ENCODE data around the gene PALB2. TPM values are rescaled to one million over a fixed set of nuclear protein-coding genes. Genes with fewer than 3 reads are reported as not detected.

Gene PALB2
- total RNA-seq, 2 experiments from 2014 or later: 3.8 to 5.1 TPM

DNA sequence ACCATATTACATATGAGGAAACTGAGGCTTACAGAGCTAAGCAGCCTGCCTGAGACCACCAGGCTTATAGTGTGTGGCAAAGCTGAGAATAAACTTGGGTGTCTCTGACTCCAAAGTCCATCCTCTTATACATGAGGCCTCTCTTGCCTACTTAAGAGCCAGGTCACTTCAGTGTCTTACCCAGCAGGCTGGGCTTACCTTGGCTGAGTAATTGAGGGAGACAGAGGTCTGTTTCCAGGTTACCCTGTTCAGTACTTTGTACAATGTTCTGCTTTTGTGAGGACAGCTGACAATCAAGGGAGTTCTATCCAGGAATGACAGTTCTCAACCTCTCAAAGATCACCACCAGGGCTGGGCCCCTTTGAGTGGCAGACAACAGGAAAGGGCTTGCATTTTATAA lies 59.3 kb downstream of the PALB2 start:
- Mint-ChIP-seq H3K9me3 (no peaks in the 10 kb centered on the region), H3K36me3 (ENCODE audit: low read depth) (peaks cover 79% of the 10 kb centered on the region), H3K27ac (no peak overlapping the region)

DNA sequence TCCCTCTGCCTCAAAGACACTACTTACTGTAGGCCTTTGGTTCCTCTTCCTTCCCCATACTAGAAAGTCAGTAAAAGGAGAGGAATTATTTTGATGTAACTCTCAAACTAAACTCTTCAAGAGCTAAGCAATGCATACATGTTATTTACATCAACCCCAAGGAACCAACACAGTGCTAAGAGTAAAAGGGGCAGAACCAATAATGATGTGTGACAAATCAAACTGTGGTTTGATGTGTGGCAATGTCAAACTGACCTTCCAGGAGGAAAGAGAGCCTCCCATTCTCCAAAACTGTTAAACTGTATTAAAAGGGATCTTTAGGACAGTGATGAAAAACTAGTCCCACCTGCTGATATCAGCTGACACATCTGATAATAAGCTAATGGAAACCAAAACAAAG lies 60.7 kb downstream of the PALB2 start:
- TF ChIP-seq, protein P1, sequence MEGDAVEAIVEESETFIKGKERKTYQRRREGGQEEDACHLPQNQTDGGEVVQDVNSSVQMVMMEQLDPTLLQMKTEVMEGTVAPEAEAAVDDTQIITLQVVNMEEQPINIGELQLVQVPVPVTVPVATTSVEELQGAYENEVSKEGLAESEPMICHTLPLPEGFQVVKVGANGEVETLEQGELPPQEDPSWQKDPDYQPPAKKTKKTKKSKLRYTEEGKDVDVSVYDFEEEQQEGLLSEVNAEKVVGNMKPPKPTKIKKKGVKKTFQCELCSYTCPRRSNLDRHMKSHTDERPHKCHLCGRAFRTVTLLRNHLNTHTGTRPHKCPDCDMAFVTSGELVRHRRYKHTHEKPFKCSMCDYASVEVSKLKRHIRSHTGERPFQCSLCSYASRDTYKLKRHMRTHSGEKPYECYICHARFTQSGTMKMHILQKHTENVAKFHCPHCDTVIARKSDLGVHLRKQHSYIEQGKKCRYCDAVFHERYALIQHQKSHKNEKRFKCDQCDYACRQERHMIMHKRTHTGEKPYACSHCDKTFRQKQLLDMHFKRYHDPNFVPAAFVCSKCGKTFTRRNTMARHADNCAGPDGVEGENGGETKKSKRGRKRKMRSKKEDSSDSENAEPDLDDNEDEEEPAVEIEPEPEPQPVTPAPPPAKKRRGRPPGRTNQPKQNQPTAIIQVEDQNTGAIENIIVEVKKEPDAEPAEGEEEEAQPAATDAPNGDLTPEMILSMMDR (IDR thresholded peaks at IDR 0.05): no peak
- Mint-ChIP-seq H3K4me1 (ENCODE audit: low read depth) (no peaks in the 10 kb centered on the region), H3K27ac (no peak overlapping the region), H3K36me3 (ENCODE audit: low read depth) (peaks cover 76% of the 10 kb centered on the region), H3K4me3 (no peak overlapping the region), H3K27me3 (no peaks in the 10 kb centered on the region), H3K9me3 (no peaks in the 10 kb centered on the region)
- DNase-seq: no peak
- ATAC-seq (ENCODE audit: poor library complexity): no peak
- ChIA-PET CTCF (interaction anchor here (0.7 kb wide), 1 partner anchor 1543 kb away, joined by 3 read pairs; no protein-coding TSS in a partner anchor), POLR2A (no interaction called here)
- Histone ChIP-seq H3K27ac (ENCODE audit: low read depth in 1 of 2, low read length in 2 of 2) (no peak overlapping the region), H3K4me1 (ENCODE audit: insufficient read depth, low read length) (no peaks in the 10 kb centered on the region), H3K27me3 (ENCODE audit: control insufficient read depth in 1 of 2, insufficient read depth in 2 of 2, low read length in 2 of 2) (no peaks in the 10 kb centered on the region), H3K36me3 (ENCODE audit: insufficient read depth, low read length) (peaks cover 50% of the 10 kb centered on the region), H3K4me3 (ENCODE audit: low read length) (no peak overlapping the region), H3K9me3 (ENCODE audit: control insufficient read depth in 1 of 2, insufficient read depth in 1 of 2, low read length in 2 of 2) (no peaks in the 10 kb centered on the region)
- intact Hi-C loops (cut with DNase I, micrococcal nuclease): no loop called here

More for the DNA sequence above, 59.3 kb downstream of the PALB2 start:
- ChIA-PET POLR2A (no interaction called here), CTCF (interaction anchor here (0.8 kb wide), 1 partner anchor 15 kb away, joined by 3 read pairs; no protein-coding TSS in a partner anchor)
- Histone ChIP-seq H3K36me3 (ENCODE audit: insufficient read depth, low read length) (peaks cover 63% of the 10 kb centered on the region), H3K27ac (ENCODE audit: low read depth in 1 of 2, low read length in 2 of 2) (no peak overlapping the region), H3K4me1 (ENCODE audit: insufficient read depth, low read length) (no peaks in the 10 kb centered on the region), H3K27me3 (ENCODE audit: control insufficient read depth in 1 of 2, insufficient read depth in 2 of 2, low read length in 2 of 2) (no peaks in the 10 kb centered on the region), H3K4me3 (ENCODE audit: low read length) (no peak overlapping the region), H3K9me3 (ENCODE audit: control insufficient read depth in 1 of 2, insufficient read depth in 1 of 2, low read length in 2 of 2) (no peaks in the 10 kb centered on the region)
- DNase-seq (no peak), ATAC-seq (ENCODE audit: poor library complexity) (no peak)
- intact Hi-C loops (cut with DNase I, micrococcal nuclease): no loop called here
- H3K27me3 Mint-ChIP-seq: no peaks in the 10 kb centered on the region
- TF ChIP-seq, protein P1 (IDR thresholded peaks at IDR 0.05): no peak
- no peak overlapping the region for H3K4me3 Mint-ChIP-seq
- H3K4me1 Mint-ChIP-seq (ENCODE audit: low read depth): no peaks in the 10 kb centered on the region

DNA sequence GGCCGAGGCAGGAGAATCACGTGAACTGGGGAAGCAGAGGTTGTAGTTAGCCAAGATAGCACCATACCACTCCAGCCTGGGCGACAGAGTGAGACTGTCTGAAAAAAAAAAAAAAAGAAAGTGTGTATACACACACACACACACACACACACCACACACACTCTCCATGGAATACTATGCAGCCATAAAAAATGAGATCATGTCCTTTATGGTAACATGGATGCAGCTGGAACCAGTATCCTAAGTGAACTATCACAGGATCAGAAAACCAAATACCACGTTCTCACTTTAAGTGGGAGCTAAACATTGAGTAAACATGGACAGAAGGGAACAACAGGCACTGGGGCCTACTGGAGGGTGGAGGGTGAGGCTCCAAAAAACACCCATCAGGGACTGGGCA lies 61.7 kb downstream of the PALB2 start:
- Mint-ChIP-seq H3K4me3 (no peak overlapping the region), H3K36me3 (ENCODE audit: low read depth) (peaks cover 73% of the 10 kb centered on the region), H3K27ac (no peak overlapping the region), H3K9me3 (no peaks in the 10 kb centered on the region), H3K27me3 (no peaks in the 10 kb centered on the region), H3K4me1 (ENCODE audit: low read depth) (no peaks in the 10 kb centered on the region)
- Histone ChIP-seq H3K36me3 (ENCODE audit: insufficient read depth, low read length) (peaks cover 40% of the 10 kb centered on the region), H3K27me3 (ENCODE audit: control insufficient read depth in 1 of 2, insufficient read depth in 2 of 2, low read length in 2 of 2) (no peaks in the 10 kb centered on the region), H3K4me3 (ENCODE audit: low read length) (no peak overlapping the region), H3K9me3 (ENCODE audit: control insufficient read depth in 1 of 2, insufficient read depth in 1 of 2, low read length in 2 of 2) (no peaks in the 10 kb centered on the region), H3K27ac (ENCODE audit: low read depth in 1 of 2, low read length in 2 of 2) (no peak overlapping the region), H3K4me1 (ENCODE audit: insufficient read depth, low read length) (no peaks in the 10 kb centered on the region)
- DNase-seq (no peak), ATAC-seq (ENCODE audit: poor library complexity) (no peak)
- intact Hi-C loops (cut with DNase I, micrococcal nuclease): no loop called here
- TF ChIP-seq, protein P1 (IDR thresholded peaks at IDR 0.05): no peak
- POLR2A ChIA-PET: no interaction called here
- CTCF ChIA-PET: no interaction called here

Data from CD4-positive, alpha-beta T cell (primary cell).